ENCODE data around the gene ICOS.
A peak's percentile ranks its signal among the peaks of the same experiment; 100 is the strongest.

Gene ICOS

GRCh38 chr2:204010628-204011560, 74.3 kb downstream of the ICOS start:
- no peak overlapping the region for H3K4me3 ChIP-seq (ENCODE audit: control insufficient read depth, low read depth, low read length)
- DNase-seq (ENCODE audit: low read depth) = peak; percentile 3
- no peak for TF ChIP-seq CTCF (conservative IDR thresholded peaks at IDR 0.05; ENCODE audit: control insufficient read depth, insufficient read depth, low read depth, low read length)
